Measurements from ENCODE around the gene METTL13.
A peak's percentile ranks its signal among the peaks of the same experiment; 100 is the strongest.
"Not testable (repeated sequence)": the region's sequence is repeated elsewhere in the genome, so short reads cannot be mapped to it uniquely, and the experiment has no call there.

Gene METTL13

GRCh38 chr1:171793636-171794035, 12.2 kb downstream of the METTL13 start:
- Histone ChIP-seq H3K4me3 (ENCODE audit: low read length) (peak overlapping the region; percentile 20), H3K9ac (ENCODE audit: low read length) (no peak overlapping the region), H3K27me3 (replicated peaks; ENCODE audit: control insufficient read depth, insufficient read depth, low read length) (no peaks in the 10 kb centered on the region), H3K4me1 (ENCODE audit: control insufficient read depth, insufficient read depth, low read length) (peaks cover 25% of the 10 kb centered on the region), H3K36me3 (ENCODE audit: control insufficient read depth, insufficient read depth, low read length, severe bottlenecking) (peaks cover 68% of the 10 kb centered on the region), H3K9me3 (ENCODE audit: control insufficient read depth, low read length) (no peaks in the 10 kb centered on the region)
- no peak for DNase-seq (ENCODE audit: low read depth)

- DNase-seq (ENCODE audit: low read depth): peak; percentile 17
- peak overlapping the region; percentile 20 for H3K4me3 ChIP-seq (ENCODE audit: low read length)
- no peak overlapping the region for H3K9ac ChIP-seq (ENCODE audit: low read length)
- H3K9me3 ChIP-seq (ENCODE audit: control insufficient read depth, low read length): no peaks in the 10 kb centered on the region
- peaks cover 66% of the 10 kb centered on the region for H3K36me3 ChIP-seq (ENCODE audit: control insufficient read depth, insufficient read depth, low read length, severe bottlenecking)
- H3K27me3 ChIP-seq (replicated peaks; ENCODE audit: control insufficient read depth, insufficient read depth, low read length): no peaks in the 10 kb centered on the region
- H3K4me1 ChIP-seq (ENCODE audit: control insufficient read depth, insufficient read depth, low read length): peaks cover 25% of the 10 kb centered on the region
Observed at GRCh38 chr1:171794085-171794484, 12.6 kb downstream of the METTL13 start.

DNA sequence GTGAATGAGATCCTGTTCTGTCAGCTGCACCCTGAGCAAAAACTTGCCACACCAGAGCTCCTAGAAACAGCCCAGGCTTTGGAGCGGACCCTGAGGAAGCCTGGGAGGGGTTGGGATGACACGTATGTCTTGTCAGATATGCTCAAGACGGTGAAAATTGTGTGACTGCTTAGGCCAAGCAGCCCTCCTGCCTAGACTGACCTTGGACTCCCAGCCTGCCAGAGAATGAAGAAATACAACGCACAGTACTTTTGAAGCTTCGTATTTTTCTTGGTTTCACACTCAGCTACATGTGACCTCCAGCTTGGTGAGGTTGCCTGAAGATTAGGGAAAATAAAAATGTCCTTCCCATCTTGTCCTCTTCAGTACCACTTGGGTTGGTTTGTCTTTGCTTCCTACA, 15.1 kb downstream of the METTL13 start:
- Histone ChIP-seq H3K9ac (ENCODE audit: low read length) (no peak overlapping the region), H3K27me3 (replicated peaks; ENCODE audit: control insufficient read depth, insufficient read depth, low read length) (no peaks in the 10 kb centered on the region), H3K36me3 (ENCODE audit: control insufficient read depth, insufficient read depth, low read length, severe bottlenecking) (peaks cover 43% of the 10 kb centered on the region), H3K4me3 (ENCODE audit: low read length) (no peak overlapping the region), H3K9me3 (ENCODE audit: control insufficient read depth, low read length) (no peaks in the 10 kb centered on the region), H3K4me1 (ENCODE audit: control insufficient read depth, insufficient read depth, low read length) (peaks cover 28% of the 10 kb centered on the region)
- no peak for DNase-seq (ENCODE audit: low read depth)

DNA sequence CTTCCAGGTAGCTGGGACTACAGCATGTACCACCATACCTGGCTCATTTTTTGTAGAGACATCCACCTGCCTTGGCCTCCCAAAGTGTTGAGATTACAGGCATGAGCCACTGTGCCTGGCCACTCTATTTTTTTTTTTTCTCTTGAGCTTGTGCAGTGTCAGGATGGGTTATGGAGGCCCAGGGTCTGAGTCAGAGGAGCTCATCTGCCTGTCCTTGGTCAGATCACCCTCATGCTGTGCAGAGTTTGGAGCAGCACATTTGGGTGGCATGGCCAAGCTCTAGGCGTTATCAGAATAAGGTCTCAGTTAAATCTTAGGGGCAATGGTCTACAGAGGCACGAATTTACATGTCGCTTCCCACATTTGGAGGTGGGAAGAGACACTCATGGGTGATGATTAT, 16.9 kb downstream of the METTL13 start:
- Histone ChIP-seq H3K36me3 (ENCODE audit: control insufficient read depth, insufficient read depth, low read length, severe bottlenecking) (peaks cover 26% of the 10 kb centered on the region), H3K27me3 (replicated peaks; ENCODE audit: control insufficient read depth, insufficient read depth, low read length) (no peaks in the 10 kb centered on the region), H3K4me1 (ENCODE audit: control insufficient read depth, insufficient read depth, low read length) (peaks cover 36% of the 10 kb centered on the region), H3K9ac (ENCODE audit: low read length) (no peak overlapping the region), H3K9me3 (ENCODE audit: control insufficient read depth, low read length) (no peaks in the 10 kb centered on the region), H3K4me3 (ENCODE audit: low read length) (no peak overlapping the region)
- DNase-seq (ENCODE audit: low read depth): no peak

GRCh38 chr1:171798765-171799164, 17.3 kb downstream of the METTL13 start:
- H3K27me3 ChIP-seq (replicated peaks; ENCODE audit: control insufficient read depth, insufficient read depth, low read length): no peaks in the 10 kb centered on the region
- H3K4me3 ChIP-seq (ENCODE audit: low read length): no peak overlapping the region
- H3K9me3 ChIP-seq (ENCODE audit: control insufficient read depth, low read length): no peaks in the 10 kb centered on the region
- H3K36me3 ChIP-seq (ENCODE audit: control insufficient read depth, insufficient read depth, low read length, severe bottlenecking): peaks cover 26% of the 10 kb centered on the region
- peaks cover 35% of the 10 kb centered on the region for H3K4me1 ChIP-seq (ENCODE audit: control insufficient read depth, insufficient read depth, low read length)
- no peak for DNase-seq (ENCODE audit: low read depth)
- H3K9ac ChIP-seq (ENCODE audit: low read length): peak overlapping the region; percentile 28

GRCh38 chr1:171799166-171799565, 17.7 kb downstream of the METTL13 start:
- H3K9me3 ChIP-seq (ENCODE audit: control insufficient read depth, low read length): no peaks in the 10 kb centered on the region
- H3K9ac ChIP-seq (ENCODE audit: low read length): peak overlapping the region; percentile 28

GRCh38 chr1:171799698-171800097, 18.2 kb downstream of the METTL13 start:
- not testable (repeated sequence) for H3K9me3 ChIP-seq (ENCODE audit: control insufficient read depth, low read length); H3K4me3 ChIP-seq (ENCODE audit: low read length); DNase-seq (ENCODE audit: low read depth); H3K9ac ChIP-seq (ENCODE audit: low read length); H3K27me3 ChIP-seq (replicated peaks; ENCODE audit: control insufficient read depth, insufficient read depth, low read length)
- Histone ChIP-seq H3K4me1 (ENCODE audit: control insufficient read depth, insufficient read depth, low read length) (peaks cover 29% of the 10 kb centered on the region), H3K36me3 (ENCODE audit: control insufficient read depth, insufficient read depth, low read length, severe bottlenecking) (peaks cover 26% of the 10 kb centered on the region)

More at GRCh38 chr1:171799166-171799565, 17.7 kb downstream of the METTL13 start:
- peaks cover 31% of the 10 kb centered on the region for H3K4me1 ChIP-seq (ENCODE audit: control insufficient read depth, insufficient read depth, low read length)
- DNase-seq (ENCODE audit: low read depth): no peak
- H3K27me3 ChIP-seq (replicated peaks; ENCODE audit: control insufficient read depth, insufficient read depth, low read length): no peaks in the 10 kb centered on the region
- no peak overlapping the region for H3K4me3 ChIP-seq (ENCODE audit: low read length)
- peaks cover 26% of the 10 kb centered on the region for H3K36me3 ChIP-seq (ENCODE audit: control insufficient read depth, insufficient read depth, low read length, severe bottlenecking)

DNA sequence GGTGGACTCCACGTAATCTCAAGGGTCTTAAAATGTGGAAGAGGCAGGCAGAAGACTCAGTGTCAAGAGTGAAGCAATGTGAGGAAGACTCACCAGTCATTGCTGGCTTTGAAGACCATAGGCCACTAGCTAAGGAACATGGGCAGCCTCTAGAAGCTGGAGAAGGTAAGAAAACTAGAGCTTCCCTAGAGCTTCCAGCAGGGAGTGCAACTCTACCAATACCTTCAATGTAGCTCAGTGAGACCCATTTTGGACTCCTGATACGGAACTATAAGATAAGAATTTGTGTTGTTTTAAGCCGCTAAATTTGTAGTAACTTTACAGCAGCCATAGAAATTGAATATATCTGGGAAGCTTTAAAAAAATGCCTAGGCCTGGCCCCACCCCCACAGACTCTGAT, 18.9 kb downstream of the METTL13 start:
- DNase-seq (ENCODE audit: low read depth): no peak

DNA sequence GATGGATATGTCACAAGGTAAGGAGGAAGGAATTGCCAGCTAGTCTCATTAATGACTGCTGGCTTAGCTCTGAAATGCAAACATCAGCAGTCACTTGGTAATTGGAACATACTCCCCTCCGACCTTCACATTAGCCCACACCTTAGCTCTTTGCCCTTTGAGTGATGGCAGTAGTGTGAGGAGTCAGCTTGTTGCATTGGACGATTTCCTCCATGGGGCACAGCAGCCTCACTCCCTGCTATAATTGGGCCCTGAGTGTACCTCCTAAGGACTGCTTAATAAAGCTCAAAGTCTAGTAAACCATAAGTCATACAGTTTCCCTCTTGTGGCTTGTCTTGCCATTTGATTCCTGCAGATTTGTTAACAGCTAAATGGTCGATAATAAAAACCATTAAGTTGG, 19.4 kb downstream of the METTL13 start:
- Histone ChIP-seq H3K4me1 (ENCODE audit: control insufficient read depth, insufficient read depth, low read length) (peaks cover 29% of the 10 kb centered on the region), H3K36me3 (ENCODE audit: control insufficient read depth, insufficient read depth, low read length, severe bottlenecking) (peaks cover 15% of the 10 kb centered on the region), H3K9me3 (ENCODE audit: control insufficient read depth, low read length) (no peaks in the 10 kb centered on the region), H3K4me3 (ENCODE audit: low read length) (no peak overlapping the region), H3K27me3 (replicated peaks; ENCODE audit: control insufficient read depth, insufficient read depth, low read length) (no peaks in the 10 kb centered on the region), H3K9ac (ENCODE audit: low read length) (no peak overlapping the region)
- DNase-seq (ENCODE audit: low read depth): no peak

More for the DNA sequence above, 18.9 kb downstream of the METTL13 start:
- H3K9me3 ChIP-seq (ENCODE audit: control insufficient read depth, low read length): no peaks in the 10 kb centered on the region
- H3K4me3 ChIP-seq (ENCODE audit: low read length): no peak overlapping the region
- peaks cover 29% of the 10 kb centered on the region for H3K4me1 ChIP-seq (ENCODE audit: control insufficient read depth, insufficient read depth, low read length)
- H3K36me3 ChIP-seq (ENCODE audit: control insufficient read depth, insufficient read depth, low read length, severe bottlenecking): peaks cover 20% of the 10 kb centered on the region
- no peaks in the 10 kb centered on the region for H3K27me3 ChIP-seq (replicated peaks; ENCODE audit: control insufficient read depth, insufficient read depth, low read length)
- no peak overlapping the region for H3K9ac ChIP-seq (ENCODE audit: low read length)

DNA sequence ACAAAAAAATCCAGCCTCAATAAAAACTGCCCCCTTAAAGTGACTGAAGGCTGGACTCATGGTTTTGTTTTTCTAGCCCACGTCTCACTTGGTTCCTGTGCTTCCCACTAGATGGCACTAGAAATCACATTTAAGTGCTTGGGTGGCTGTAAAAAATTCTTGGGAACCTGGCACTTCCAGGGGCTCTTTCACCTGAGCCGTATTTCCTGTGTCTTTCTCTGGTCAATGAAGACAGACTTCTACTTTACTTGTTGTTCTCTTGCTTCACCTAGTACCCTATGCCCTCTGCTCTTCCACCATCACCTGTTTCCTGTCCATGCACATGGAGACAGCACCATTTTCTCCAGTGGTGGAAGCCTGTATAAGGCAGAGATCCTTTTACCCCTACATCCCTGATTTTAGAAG, 20.0 kb downstream of the METTL13 start:
- DNase-seq (ENCODE audit: low read depth): peak; percentile 78
- Histone ChIP-seq H3K4me3 (ENCODE audit: low read length) (no peak overlapping the region), H3K4me1 (ENCODE audit: control insufficient read depth, insufficient read depth, low read length) (peaks cover 29% of the 10 kb centered on the region), H3K36me3 (ENCODE audit: control insufficient read depth, insufficient read depth, low read length, severe bottlenecking) (peaks cover 8% of the 10 kb centered on the region), H3K9ac (ENCODE audit: low read length) (no peak overlapping the region), H3K9me3 (ENCODE audit: control insufficient read depth, low read length) (no peaks in the 10 kb centered on the region), H3K27me3 (replicated peaks; ENCODE audit: control insufficient read depth, insufficient read depth, low read length) (no peaks in the 10 kb centered on the region)

DNA sequence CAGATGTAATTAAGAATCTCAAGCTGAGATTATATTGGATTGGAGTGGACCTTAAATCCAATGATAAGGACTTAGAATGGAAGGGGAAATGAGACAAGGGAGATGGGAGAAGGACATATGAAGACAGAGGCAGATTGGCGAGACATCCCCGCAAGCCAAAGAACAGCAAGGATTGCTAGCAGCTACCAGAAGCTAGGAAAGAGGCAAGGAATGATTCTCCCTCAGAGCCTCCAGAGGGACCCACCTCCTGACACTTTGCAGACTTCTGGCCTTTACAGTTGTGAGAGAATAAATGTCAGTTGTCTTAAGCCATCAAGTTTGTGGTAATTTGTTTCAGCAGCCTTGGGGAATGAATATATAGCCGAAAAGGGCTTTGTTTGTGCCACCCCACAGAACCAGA, 20.7 kb downstream of the METTL13 start:
- H3K36me3 ChIP-seq (ENCODE audit: control insufficient read depth, insufficient read depth, low read length, severe bottlenecking): peaks cover 1% of the 10 kb centered on the region
- peaks cover 29% of the 10 kb centered on the region for H3K4me1 ChIP-seq (ENCODE audit: control insufficient read depth, insufficient read depth, low read length)
- no peak overlapping the region for H3K4me3 ChIP-seq (ENCODE audit: low read length)
- no peak overlapping the region for H3K9ac ChIP-seq (ENCODE audit: low read length)
- no peaks in the 10 kb centered on the region for H3K9me3 ChIP-seq (ENCODE audit: control insufficient read depth, low read length)
- no peak for DNase-seq (ENCODE audit: low read depth)
- no peaks in the 10 kb centered on the region for H3K27me3 ChIP-seq (replicated peaks; ENCODE audit: control insufficient read depth, insufficient read depth, low read length)

- DNase-seq (ENCODE audit: low read depth): peak; percentile 92
- H3K36me3 ChIP-seq (ENCODE audit: control insufficient read depth, insufficient read depth, low read length, severe bottlenecking): no peaks in the 10 kb centered on the region
Observed at GRCh38 chr1:171803045-171803444, 21.6 kb downstream of the METTL13 start.

More at GRCh38 chr1:171803045-171803444, 21.6 kb downstream of the METTL13 start:
- Histone ChIP-seq H3K9me3 (ENCODE audit: control insufficient read depth, low read length) (no peaks in the 10 kb centered on the region), H3K4me1 (ENCODE audit: control insufficient read depth, insufficient read depth, low read length) (peaks cover 29% of the 10 kb centered on the region), H3K4me3 (ENCODE audit: low read length) (no peak overlapping the region), H3K9ac (ENCODE audit: low read length) (no peak overlapping the region), H3K27me3 (replicated peaks; ENCODE audit: control insufficient read depth, insufficient read depth, low read length) (no peaks in the 10 kb centered on the region)
